OCI-LY7 (cell line): ENCODE data around the gene VMAC.
"Not testable (repeated sequence)": the region's sequence is repeated elsewhere in the genome, so short reads cannot be mapped to it uniquely, and the experiment has no call there.

Source experiments
- EZH2phosphoT487 ChIP-seq: fragments of 200-600 bp; sonication (generic); IDR thresholded peaks from 2 replicates; pipeline ENCODE4 v1.6.1; 2018; ENCODE audit warnings: low read depth, borderline replicate concordance, mild to moderate bottlenecking, mixed run types, antibody characterized with exemption, low read length, moderate library complexity, mixed read lengths
- TF ChIP-seq, protein P1 (sequence below): fragments of 200-600 bp; sonication (generic); conservative IDR thresholded peaks from 2 replicates; pipeline ENCODE4 v1.5.1; 2014; ENCODE audit warnings: mild to moderate bottlenecking, antibody characterized with exemption, low read length, moderate library complexity, mixed read lengths

DNA sequence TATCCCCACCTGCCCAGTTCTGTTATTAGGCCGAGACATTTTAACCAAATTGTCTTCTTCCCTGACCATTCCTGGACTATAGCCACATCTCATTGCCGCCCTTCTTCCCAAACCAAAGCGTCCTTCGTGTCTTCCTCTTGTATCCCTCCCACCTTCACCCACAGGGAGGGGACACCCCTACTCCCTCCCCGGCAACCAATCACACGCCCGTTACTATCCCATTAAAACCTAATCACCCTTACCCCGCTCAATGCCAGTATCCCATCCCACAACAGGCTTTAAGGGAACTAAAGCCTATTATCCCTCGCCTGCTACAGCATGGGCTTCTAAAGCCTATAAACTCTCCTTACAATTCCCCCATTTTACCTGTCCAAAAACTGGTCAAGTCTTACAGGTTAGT lies 49.5 kb upstream of the VMAC start:
- TF ChIP-seq, protein P1, sequence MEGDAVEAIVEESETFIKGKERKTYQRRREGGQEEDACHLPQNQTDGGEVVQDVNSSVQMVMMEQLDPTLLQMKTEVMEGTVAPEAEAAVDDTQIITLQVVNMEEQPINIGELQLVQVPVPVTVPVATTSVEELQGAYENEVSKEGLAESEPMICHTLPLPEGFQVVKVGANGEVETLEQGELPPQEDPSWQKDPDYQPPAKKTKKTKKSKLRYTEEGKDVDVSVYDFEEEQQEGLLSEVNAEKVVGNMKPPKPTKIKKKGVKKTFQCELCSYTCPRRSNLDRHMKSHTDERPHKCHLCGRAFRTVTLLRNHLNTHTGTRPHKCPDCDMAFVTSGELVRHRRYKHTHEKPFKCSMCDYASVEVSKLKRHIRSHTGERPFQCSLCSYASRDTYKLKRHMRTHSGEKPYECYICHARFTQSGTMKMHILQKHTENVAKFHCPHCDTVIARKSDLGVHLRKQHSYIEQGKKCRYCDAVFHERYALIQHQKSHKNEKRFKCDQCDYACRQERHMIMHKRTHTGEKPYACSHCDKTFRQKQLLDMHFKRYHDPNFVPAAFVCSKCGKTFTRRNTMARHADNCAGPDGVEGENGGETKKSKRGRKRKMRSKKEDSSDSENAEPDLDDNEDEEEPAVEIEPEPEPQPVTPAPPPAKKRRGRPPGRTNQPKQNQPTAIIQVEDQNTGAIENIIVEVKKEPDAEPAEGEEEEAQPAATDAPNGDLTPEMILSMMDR, result not testable (repeated sequence)
- not testable (repeated sequence) for TF ChIP-seq EZH2phosphoT487
